ENCODE data around the gene LTA. TPM values are rescaled to one million over a fixed set of nuclear protein-coding genes. Genes with fewer than 3 reads are reported as not detected.

Gene LTA, protein sequence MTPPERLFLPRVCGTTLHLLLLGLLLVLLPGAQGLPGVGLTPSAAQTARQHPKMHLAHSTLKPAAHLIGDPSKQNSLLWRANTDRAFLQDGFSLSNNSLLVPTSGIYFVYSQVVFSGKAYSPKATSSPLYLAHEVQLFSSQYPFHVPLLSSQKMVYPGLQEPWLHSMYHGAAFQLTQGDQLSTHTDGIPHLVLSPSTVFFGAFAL
- 0.27 TPM for total RNA-seq

DNA sequence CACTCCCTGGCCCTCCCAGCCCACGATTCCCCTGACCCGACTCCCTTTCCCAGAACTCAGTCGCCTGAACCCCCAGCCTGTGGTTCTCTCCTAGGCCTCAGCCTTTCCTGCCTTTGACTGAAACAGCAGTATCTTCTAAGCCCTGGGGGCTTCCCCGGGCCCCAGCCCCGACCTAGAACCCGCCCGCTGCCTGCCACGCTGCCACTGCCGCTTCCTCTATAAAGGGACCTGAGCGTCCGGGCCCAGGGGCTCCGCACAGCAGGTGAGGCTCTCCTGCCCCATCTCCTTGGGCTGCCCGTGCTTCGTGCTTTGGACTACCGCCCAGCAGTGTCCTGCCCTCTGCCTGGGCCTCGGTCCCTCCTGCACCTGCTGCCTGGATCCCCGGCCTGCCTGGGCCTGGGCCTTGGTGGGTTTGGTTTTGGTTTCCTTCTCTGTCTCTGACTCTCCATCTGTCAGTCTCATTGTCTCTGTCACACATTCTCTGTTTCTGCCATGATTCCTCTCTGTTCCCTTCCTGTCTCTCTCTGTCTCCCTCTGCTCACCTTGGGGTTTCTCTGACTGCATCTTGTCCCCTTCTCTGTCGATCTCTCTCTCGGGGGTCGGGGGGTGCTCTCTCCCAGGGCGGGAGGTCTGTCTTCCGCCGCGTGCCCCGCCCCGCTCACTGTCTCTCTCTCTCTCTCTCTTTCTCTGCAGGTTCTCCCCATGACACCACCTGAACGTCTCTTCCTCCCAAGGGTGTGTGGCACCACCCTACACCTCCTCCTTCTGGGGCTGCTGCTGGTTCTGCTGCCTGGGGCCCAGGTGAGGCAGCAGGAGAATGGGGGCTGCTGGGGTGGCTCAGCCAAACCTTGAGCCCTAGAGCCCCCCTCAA lies at the start of gene LTA:
TSS of gene LTA (plus strand) at position 249 of the 871 bp plus-strand sequence. CDS start at position 703, 454 bp downstream.
- intact Hi-C loops (cut with DNase I) = no loop called here
- DNase-seq (ENCODE audit: low spot score) (no peak), ATAC-seq (no peak)

DNA sequence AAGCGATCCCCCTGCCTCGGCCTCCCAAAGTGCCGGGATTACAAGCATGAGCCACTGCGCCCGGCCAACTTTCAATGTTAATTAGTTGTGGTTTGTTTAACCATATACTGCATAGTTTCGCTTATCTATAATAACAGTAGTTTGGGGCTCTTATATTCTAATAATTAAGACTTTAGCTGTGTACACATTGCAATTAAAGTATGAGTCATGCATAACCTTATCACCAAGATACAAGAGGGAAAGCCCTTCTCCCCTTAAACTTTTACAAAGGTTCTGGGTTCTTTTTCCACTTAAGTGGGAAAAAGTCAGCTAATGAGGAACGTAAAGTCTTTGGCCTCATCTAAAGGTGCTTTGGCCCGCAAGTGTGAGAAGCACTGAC lies 46.5 kb upstream of the LTA start:
- intact Hi-C loops (cut with DNase I) = no loop called here
- DNase-seq (ENCODE audit: low spot score) = no peak
- ATAC-seq = no peak

DNA sequence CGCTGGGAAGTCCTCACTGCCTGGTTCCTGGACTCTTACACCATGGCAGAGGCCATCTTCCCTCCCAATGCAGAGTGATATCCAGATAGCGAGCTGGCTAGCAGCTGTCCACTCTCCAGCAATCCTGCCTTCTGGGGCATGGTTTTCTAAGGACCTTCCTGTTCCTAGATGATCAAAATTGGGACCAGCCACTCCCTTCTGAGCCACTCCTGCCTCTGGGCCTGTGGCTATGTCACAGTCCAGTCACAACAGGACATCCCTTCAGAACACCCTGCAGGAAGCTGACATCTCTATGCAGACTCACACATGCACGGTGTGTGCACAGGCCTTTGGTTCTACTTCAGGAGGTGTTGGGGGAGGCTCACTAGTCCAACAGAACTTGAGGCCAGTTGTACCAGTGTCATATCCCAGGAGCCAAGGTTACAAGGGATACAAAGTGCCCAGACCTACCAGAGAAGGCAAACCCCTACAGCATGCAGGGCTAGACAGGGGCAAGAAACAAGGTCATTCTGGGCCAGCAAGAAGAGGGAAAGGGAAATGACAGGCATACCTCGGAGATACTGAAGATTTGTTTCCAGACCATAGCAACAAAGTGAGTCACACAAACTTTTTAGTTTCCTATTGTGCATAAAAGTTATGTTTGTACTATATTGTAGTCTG lies 46.0 kb upstream of the LTA start:
- intact Hi-C loops (cut with DNase I) = no loop called here
- no peak for DNase-seq (ENCODE audit: low spot score)
- no peak for ATAC-seq

DNA sequence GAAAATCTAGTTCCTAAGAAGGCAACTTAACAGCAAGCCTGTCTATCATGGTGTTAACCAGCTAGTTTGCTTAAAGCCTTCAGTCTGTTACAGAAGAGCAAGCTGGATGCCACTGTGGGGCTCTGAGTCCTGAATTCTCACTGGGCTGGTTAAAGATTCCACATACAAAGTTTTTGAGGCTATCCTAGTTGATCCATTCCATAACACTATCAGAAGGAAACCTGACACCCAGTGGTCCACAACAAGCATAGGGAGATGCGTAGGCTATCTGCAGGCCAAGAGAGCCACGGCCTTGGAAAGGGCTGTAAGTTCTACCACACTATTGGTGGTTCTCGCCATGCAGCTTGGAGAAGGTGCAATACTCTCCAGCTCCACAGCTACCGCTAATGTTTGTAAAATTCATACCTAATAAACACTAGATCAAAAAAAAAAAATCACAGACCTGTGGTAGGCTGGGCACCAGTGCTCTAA lies 43.7 kb upstream of the LTA start:
- intact Hi-C loops (cut with DNase I) = no loop called here
- no peak for ATAC-seq

DNA sequence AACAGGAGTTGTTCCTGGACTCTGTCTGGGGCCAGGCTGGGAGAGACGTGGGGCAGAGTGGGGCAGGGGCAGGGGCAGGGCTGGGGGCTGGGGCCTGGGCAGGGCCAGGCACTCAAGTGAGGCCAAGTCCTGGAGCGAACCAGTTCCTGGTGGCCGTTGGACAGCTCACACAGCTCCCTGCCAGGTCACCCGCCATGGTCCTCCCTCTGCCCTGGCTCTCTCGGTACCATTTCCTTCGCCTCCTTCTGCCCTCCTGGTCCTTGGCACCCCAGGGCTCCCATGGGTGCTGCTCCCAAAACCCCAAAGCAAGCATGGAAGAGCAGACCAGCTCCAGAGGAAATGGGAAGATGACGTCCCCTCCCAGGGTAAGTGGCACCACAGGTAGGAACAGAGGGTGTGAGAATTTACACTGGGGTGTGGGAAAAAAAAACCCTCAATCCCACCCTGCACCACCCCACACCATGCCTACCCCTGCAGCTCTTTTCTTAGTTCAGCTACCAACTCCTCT lies 43.2 kb upstream of the LTA start, which contains the start of gene MCCD1:
TSS of gene MCCD1 (plus strand) at position 142 of the 508 bp plus-strand sequence. CDS start at position 195, 53 bp downstream.
- intact Hi-C loops (cut with DNase I) = no loop called here
- DNase-seq (ENCODE audit: low spot score) (no peak), ATAC-seq (no peak)

More for the DNA sequence above, 43.7 kb upstream of the LTA start:
- DNase-seq (ENCODE audit: low spot score) = no peak

DNA sequence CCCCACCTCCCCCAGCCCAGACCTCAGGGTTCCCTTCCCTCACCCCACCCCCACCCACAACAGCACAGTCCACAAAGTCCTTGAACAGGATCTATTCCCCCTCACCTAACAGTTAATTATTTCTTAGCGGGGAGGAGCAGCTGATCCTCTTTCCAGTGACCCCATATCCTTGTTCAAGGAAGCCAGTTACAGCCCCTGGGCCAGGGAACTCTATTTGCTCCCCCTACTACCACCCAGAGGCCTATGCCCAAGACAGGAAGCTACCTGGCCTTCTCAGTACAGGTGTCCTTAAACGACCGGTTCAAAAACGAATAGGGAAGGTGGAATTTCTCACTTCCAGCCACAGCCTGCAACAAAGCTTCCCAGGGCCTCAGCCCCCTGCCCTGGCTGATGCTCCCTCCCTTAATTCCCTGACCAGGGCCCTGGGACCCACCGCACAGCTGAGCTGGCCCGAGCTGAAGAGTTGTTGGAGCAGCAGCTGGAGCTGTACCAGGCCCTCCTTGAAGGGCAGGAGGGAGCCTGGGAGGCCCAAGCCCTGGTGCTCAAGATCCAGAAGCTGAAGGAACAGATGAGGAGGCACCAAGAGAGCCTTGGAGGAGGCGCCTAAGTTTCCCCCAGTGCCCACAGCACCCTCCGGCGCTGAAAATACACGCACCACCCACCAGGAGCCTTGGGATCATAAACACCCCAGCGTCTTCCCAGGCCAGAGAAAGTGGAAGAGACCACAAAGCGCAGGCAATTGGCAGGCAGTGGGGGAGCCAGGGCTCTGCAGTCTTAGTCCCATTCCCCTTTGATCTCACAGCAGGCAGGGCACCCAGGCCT lies 42.5 kb upstream of the LTA start:
- DNase-seq (ENCODE audit: low spot score) (no peak), ATAC-seq (no peak)
- intact Hi-C loops (cut with DNase I) = no loop called here

DNA sequence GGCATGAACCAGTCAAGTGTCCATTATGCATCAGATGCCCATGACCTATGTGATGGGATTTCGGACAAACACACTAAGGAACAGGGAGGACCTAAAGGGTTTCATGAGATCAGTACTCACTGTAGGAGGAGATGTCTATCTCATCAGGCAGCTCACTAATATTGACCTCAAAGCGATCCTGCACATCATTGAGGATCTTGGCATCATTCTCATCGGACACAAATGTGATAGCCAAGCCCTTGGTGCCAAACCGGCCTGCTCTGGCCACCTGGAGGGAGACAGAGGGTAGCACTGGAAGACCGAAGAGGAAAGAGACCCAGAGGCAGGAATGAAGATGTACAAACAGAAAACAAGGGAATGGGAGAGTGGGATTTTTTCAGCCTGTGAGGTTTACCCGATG lies 41.4 kb upstream of the LTA start:
- DNase-seq (ENCODE audit: low spot score) (no peak), ATAC-seq (no peak)
- intact Hi-C loops (cut with DNase I) = no loop called here

DNA sequence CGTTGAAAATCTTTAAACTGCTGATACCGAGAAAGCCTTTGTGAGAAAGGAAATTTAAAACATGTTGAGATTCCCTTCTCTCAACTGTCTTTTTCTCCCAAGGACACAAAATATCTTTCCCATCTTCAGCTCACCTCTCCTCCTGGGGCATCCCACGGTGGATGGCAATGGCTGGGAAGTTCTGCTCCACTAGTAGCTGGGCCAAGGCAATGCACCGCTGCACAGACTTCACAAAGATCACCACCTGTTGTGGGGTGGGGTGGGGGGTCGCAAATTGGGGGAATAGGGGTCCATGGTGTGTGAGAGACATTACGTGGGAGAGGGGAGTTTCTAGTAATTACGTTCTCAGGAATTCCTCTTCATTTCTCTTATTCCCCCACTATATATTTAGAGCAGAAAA lies 40.9 kb upstream of the LTA start:
- intact Hi-C loops (cut with DNase I) = no loop called here
- no peak for DNase-seq (ENCODE audit: low spot score)
- ATAC-seq = no peak

DNA sequence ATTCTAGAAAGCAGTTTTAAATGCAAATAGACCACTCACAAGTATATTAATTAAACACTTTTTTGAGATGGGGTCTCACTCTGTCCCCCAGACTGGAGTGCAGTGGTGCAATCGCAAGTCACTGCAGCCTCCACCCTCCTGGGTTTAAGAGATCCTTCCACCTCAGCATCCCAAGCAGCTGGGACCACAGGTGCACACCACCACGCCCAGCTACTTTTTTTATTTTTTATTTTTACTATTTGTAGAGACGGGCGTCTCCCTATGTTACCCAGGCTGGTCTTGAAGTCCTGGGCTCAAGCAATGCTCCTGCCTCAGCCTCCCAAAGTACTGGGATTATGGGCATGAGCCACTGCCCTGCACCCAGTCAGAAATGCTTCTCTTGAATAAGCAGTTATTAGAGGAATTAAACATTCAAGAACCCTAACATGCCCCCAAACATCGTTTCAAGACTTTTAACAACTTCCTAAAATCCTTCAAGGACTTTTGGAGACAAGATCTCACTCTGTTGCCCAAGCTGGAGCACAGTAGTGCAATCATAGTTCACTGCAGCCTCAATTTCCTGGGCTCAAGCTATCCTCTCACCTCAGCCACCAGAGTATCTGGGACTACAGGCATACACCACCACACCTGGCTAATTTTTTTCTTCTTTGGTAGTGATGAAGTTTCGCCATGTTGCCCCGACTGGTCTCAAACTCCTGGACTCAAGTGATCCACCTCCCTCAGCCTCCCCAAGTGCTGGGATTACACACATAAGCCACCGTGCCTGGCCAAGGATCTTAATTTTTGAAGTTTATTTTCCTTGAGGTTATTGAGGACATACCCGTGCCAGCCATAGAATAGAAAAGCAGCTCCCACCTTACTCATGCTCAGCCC lies 40.1 kb upstream of the LTA start:
- ATAC-seq (no peak), DNase-seq (ENCODE audit: low spot score) (no peak)
- intact Hi-C loops (cut with DNase I) = no loop called here

DNA sequence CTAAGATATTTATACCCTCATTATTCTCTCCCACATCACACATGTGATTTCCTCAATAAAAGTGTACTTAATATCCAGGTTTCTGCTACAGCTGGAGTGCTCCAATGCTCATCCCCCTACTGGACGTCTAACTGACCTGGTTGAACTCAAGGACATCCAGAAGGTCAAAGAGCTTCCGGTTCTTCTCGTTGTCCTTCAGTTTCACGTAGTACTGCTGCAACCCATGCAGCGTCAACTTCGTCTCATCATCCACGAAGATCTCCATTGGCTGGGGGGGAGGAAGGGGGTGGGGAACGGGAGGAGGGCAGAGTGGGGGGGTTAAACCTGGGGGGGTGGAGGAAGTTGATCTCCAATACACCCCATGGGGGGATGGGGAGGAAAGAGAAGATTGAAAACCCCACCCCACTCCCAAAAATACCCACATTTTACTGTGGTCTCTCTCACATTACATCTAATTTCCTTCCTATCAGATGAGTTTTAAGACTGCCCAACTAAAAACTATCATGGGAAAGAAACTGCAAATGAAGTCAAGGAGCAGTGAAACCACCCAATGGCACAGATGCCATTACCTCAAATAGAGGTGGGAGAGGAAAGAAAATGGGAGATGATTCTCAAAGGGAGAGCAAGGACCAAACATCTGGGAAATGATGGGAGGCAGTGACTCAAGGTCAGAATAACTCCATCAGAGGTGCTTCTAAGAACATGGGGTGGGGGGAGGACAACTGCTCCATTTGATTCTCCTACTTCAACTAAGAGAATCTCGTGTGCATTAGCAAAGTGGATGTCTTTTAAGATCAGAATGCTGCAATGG lies 39.2 kb upstream of the LTA start:
- DNase-seq (ENCODE audit: low spot score) (no peak), ATAC-seq (no peak)
- intact Hi-C loops (cut with DNase I) = no loop called here

DNA sequence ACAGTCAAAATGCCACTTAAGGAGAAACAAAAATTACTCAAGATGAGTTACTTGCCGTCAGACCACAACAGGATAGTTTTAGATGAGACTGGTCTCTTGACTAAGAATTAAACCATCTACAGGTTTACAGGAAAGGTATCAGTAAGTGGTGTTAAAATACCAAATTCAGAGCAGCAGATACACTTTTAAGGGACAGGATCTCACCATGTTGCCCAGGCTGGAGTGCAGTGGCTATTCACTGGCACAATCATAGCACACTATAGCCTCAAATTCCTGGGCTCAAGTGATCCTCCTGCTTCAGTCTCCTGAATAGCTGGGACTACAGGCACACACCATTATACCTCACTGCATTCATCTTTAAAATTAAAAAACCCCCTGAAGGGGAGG lies 38.6 kb upstream of the LTA start:
- no peak for ATAC-seq
- DNase-seq (ENCODE audit: low spot score) = no peak
- intact Hi-C loops (cut with DNase I) = no loop called here

DNA sequence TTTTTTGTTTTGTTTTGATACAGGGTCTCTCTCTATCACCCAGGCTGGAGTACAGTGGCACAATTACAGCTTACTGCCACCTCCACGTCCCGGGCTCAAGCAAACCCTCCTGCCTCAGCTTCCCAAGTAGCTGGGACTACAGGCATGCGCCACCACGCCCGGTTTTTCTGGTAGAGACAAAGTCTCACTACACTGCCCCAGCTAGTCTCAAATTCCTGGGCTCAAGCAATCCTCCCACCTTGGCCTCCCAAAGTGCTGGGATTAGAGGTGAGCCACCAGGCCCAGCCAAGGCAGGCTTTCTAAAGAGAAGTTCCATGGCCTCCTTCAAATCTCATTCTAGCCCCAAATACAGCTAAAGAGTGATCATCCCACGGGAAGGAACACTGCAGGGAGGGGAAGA lies 38.1 kb upstream of the LTA start:
- ATAC-seq = no peak
- intact Hi-C loops (cut with DNase I) = no loop called here
- no peak for DNase-seq (ENCODE audit: low spot score)

DNA sequence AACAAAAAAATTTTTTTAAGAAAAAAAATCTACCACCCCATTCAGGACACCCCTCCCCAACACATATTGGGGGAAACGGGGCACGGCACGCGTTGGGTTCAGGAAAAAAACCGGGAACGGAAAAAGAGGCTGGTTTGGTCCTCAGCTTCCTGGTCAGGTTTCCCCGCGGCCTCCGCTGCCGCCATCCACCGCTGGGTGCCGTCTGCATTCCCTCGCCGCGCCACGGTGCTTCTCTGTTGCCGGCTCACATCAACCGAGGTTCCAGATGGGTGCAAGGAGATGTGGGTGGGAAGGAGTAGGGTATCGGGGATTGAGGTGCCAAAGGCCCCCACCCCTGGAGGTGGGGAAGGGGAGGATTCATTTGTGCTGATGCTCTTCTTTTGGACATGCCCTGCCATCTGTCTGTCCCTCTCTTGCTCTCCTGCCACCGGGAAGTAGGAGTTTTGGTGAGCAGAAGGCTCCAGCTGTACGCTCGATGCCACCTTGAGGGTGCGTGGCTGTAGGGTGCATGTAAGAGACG lies 37.5 kb upstream of the LTA start:
- DNase-seq (ENCODE audit: low spot score) (no peak), ATAC-seq (no peak)
- intact Hi-C loops (cut with DNase I) = no loop called here

DNA sequence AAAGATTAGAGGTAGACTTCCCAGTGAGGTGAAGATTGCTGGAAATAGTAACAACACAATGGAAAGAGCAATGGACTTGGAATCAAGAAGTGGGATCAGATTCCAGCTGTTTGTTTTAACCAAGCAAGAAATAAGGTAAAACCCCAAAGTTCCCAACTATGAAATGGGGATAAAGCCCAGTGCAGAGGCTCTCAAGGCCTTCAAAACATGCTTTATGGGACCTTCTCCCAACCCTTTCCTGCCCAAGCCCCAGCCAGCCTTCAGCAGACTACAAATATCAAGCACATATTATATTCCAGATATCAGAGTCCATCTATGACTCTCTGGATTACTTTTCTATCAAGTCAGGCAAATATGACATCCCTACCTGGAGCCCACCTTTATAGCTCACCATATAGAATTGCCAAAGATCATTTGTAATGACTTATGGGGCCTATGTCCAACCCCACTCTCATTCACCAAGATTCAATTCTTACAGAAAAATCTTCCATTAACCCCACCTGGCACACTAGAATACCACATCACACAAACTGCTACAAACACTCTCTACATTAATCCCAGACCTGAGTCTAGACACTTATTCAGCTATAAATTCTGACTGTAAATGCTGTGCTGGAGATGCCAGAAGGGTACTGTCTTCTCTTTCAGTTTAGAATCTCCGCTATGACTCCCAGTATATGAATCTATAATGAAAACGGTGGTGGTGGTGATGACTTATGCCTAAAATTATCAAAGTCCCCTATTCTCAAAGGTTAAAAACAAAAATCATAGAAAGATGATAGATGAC lies 36.4 kb upstream of the LTA start:
- intact Hi-C loops (cut with DNase I) = no loop called here
- no peak for DNase-seq (ENCODE audit: low spot score)
- ATAC-seq = no peak

DNA sequence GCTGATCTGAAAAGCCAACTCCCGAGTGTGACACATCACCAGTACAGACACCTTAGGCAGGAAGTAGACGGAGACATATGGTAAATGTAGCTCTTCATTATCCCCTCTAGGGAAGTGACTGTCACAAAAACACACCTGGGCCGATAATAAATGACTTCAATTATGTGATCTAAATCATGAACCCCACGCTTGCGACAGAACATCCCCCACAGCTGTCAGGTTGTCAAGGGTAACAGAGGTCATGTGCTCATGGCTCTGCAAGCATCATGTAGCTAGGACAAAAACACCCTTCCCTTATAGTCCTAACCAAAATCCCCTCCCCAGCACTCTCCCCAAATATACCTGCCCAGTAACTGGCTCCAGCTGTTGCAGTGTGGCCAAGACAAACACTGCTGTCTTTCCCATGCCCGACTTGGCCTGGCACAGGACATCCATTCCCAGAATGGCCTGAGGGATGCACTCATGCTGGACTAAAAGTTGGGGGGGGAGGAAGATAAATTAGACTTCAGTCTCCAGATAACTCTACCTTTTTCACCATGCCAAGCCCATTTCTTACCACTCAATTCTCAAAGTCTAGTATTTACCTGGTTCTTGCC lies 33.2 kb upstream of the LTA start:
- DNase-seq (ENCODE audit: low spot score) (no peak), ATAC-seq (no peak)
- intact Hi-C loops (cut with DNase I) = no loop called here

DNA sequence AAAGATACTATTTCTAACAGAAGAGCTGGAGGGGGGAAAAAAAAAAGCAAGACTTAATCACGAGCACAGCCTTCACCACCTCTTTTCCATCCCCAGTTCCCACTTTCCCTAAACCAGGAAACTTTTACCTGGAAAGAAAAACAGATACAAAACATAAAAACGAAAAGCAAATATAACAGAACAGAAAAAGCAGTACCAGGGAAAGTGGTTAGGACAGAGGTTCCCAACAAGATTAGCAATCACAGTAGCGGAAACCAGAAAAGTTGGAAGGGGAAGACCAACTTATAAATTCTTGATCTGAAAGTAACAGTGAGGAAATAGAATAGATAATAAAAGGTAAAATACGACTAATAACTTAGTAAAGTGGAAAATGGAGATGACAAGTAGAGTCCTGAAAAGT lies 31.4 kb upstream of the LTA start:
- intact Hi-C loops (cut with DNase I) = loop anchor here (10.0 kb wide), 1 partner anchor 294 kb away; no protein-coding TSS in a partner anchor
- no peak for DNase-seq (ENCODE audit: low spot score)
- no peak for ATAC-seq
